Ectodermal cell (in vitro differentiated cells): Measurements from ENCODE around the gene PRAMEF9. TPM values are rescaled to one million over a fixed set of nuclear protein-coding genes. Genes with fewer than 3 reads are reported as not detected.
"Not testable (repeated sequence)": the region's sequence is repeated elsewhere in the genome, so short reads cannot be mapped to it uniquely, and the experiment has no call there.

Source experiments
- H3K27ac ChIP-seq: 2 replicates; pipeline ENCODE4 v1.7.0; 2013; ENCODE audit warnings: mild to moderate bottlenecking, low read depth, low read length; ENCODE audit not compliant: insufficient read depth, poor library complexity, severe bottlenecking
- H3K27me3 ChIP-seq: 2 replicates; pipeline ENCODE4 v1.7.0; 2013; ENCODE audit warnings: mild to moderate bottlenecking, low read length; ENCODE audit not compliant: insufficient read depth, control insufficient read depth, poor library complexity, severe bottlenecking
- H3K36me3 ChIP-seq: one replicate; pipeline ENCODE4 v1.7.0; 2013; ENCODE audit warnings: low read length; ENCODE audit not compliant: control insufficient read depth, insufficient read depth
- H3K4me1 ChIP-seq: one replicate; pipeline ENCODE4 v1.7.0; 2013; ENCODE audit warnings: low read length; ENCODE audit not compliant: control insufficient read depth, insufficient read depth
- H3K4me3 ChIP-seq: 2 replicates; pipeline ENCODE4 v1.7.0; 2013; ENCODE audit warnings: low read depth, low read length, control low read depth; ENCODE audit not compliant: insufficient read depth
- H3K9me3 ChIP-seq: 2 replicates; pipeline ENCODE4 v1.7.0; 2013; ENCODE audit warnings: mild to moderate bottlenecking, low read length, moderate library complexity; ENCODE audit not compliant: control insufficient read depth
- WGBS, 2 experiments: methylation state at CpG; one replicate each; pipeline ENCODE4 v1.1.7; 2013; ENCODE audit warnings: missing lambda C conversion rate in 2 of 2; 5-methylcytosine and 5-hydroxymethylcytosine counted together
- polyA plus RNA-seq, 4 experiments: library from polyadenylated mRNA; stranded (reverse); fragments of 50-300 nt; gene quantifications; one replicate each; pipeline ENCODE4 v1.2.3, GENCODE V29; 2013

PRAMEF9 gene
- not detected for polyA plus RNA-seq (2013, experiment 1 of 4)
- polyA plus RNA-seq (2013, experiment 2 of 4): not detected
- not detected for polyA plus RNA-seq (2013, experiment 3 of 4)
- not detected for polyA plus RNA-seq (2013, experiment 4 of 4)

GRCh38 chr1:13171548-13171947 is at the start of gene PRAMEF9:
TSS of gene PRAMEF9 (plus strand) at chr1:13171848. CDS start at chr1:13175281, 3,433 bp downstream.
- WGBS, 2 experiments: no CpG with 5 or more reads among the region's 2 CpGs
- not testable (repeated sequence) for H3K36me3 ChIP-seq

GRCh38 chr1:13155909-13156308 is 15.7 kb upstream of the PRAMEF9 start, which contains the start of gene PRAMEF26:
TSS of gene PRAMEF26 (minus strand) at chr1:13156009. CDS start at chr1:13153095, 2,914 bp downstream.
- H3K27ac ChIP-seq, H3K27me3 ChIP-seq, H3K4me3 ChIP-seq, H3K4me1 ChIP-seq, H3K36me3 ChIP-seq, H3K9me3 ChIP-seq: not testable (repeated sequence)
- no CpG with 5 or more reads among the region's 5 CpGs for WGBS, 2 experiments

More at GRCh38 chr1:13171548-13171947, at the start of gene PRAMEF9:
- H3K4me1 ChIP-seq, H3K4me3 ChIP-seq, H3K9me3 ChIP-seq, H3K27ac ChIP-seq, H3K27me3 ChIP-seq: not testable (repeated sequence)

- not testable (repeated sequence) for H3K27ac ChIP-seq, H3K4me3 ChIP-seq, H3K9me3 ChIP-seq, H3K27me3 ChIP-seq, H3K4me1 ChIP-seq, H3K36me3 ChIP-seq
- no CpG with 5 or more reads among the region's 8 CpGs for WGBS, 2 experiments
These were observed 6.1 kb upstream of the PRAMEF9 start, which contains the start of gene HNRNPCL4 for GRCh38 chr1:13165531-13165930. TSS of gene HNRNPCL4 (minus strand) at chr1:13165631. CDS start at chr1:13165467, 164 bp downstream.

GRCh38 chr1:13201309-13201708 is 29.7 kb downstream of the PRAMEF9 start, which contains the start of gene PRAMEF13:
TSS of gene PRAMEF13 (minus strand) at chr1:13201409. CDS start at chr1:13199589, 1,820 bp downstream.
- WGBS, 2 experiments: no CpG with 5 or more reads among the region's 5 CpGs
- H3K36me3 ChIP-seq, H3K27ac ChIP-seq, H3K9me3 ChIP-seq, H3K4me3 ChIP-seq, H3K4me1 ChIP-seq, H3K27me3 ChIP-seq: not testable (repeated sequence)

- H3K4me1 ChIP-seq, H3K27ac ChIP-seq, H3K9me3 ChIP-seq, H3K4me3 ChIP-seq, H3K36me3 ChIP-seq, H3K27me3 ChIP-seq: not testable (repeated sequence)
- WGBS, 2 experiments: no CpG with 5 or more reads among the region's 9 CpGs
These were observed 37.1 kb downstream of the PRAMEF9 start for GRCh38 chr1:13208712-13209111.

- H3K4me3 ChIP-seq, H3K27ac ChIP-seq, H3K4me1 ChIP-seq, H3K9me3 ChIP-seq, H3K27me3 ChIP-seq, H3K36me3 ChIP-seq: not testable (repeated sequence)
- WGBS, 2 experiments: no CpG with 5 or more reads among the region's 7 CpGs
These were observed 45.0 kb downstream of the PRAMEF9 start for GRCh38 chr1:13216619-13217018.

GRCh38 chr1:13219203-13219602 is 47.6 kb downstream of the PRAMEF9 start:
- not testable (repeated sequence) for H3K36me3 ChIP-seq, H3K4me1 ChIP-seq, H3K4me3 ChIP-seq, H3K9me3 ChIP-seq, H3K27ac ChIP-seq, H3K27me3 ChIP-seq
- no CpG with 5 or more reads among the region's 3 CpGs for WGBS, 2 experiments

GRCh38 chr1:13222788-13223187 is 51.1 kb downstream of the PRAMEF9 start:
- H3K4me1 ChIP-seq, H3K36me3 ChIP-seq, H3K27ac ChIP-seq, H3K27me3 ChIP-seq, H3K4me3 ChIP-seq: not testable (repeated sequence)
- no CpG with 5 or more reads among the region's 4 CpGs for WGBS, 2 experiments
- peaks cover 12% of the 10 kb centered on the region for H3K9me3 ChIP-seq

- 69% methylated on average over 5 of the region's 5 CpGs for WGBS, 2 experiments
- H3K4me1 ChIP-seq: no peaks in the 10 kb centered on the region
- no peak overlapping the region for H3K27ac ChIP-seq
- no peak overlapping the region for H3K4me3 ChIP-seq
- H3K9me3 ChIP-seq: peaks cover 14% of the 10 kb centered on the region
- no peaks in the 10 kb centered on the region for H3K27me3 ChIP-seq
- H3K36me3 ChIP-seq: no peaks in the 10 kb centered on the region
These were observed 52.9 kb downstream of the PRAMEF9 start for GRCh38 chr1:13224480-13225060.

GRCh38 chr1:13225675-13226204 is 54.1 kb downstream of the PRAMEF9 start, which contains the start of gene PRAMEF18:
TSS of gene PRAMEF18 (minus strand) at chr1:13226154. CDS start at chr1:13226106, 48 bp downstream.
- H3K4me3 ChIP-seq, H3K27me3 ChIP-seq, H3K36me3 ChIP-seq, H3K4me1 ChIP-seq, H3K27ac ChIP-seq: not testable (repeated sequence)
- H3K9me3 ChIP-seq: peaks cover 14% of the 10 kb centered on the region
- 64 to 66% methylated on average over 8 of the region's 9 CpGs for WGBS, 2 experiments
